GM23338 (cell line): Measurements from ENCODE around the gene TEX13B. TPM values are rescaled to one million over a fixed set of nuclear protein-coding genes. Genes with fewer than 3 reads are reported as not detected.

Source experiments
- polyA plus RNA-seq: library from polyadenylated mRNA; unstranded; fragments of >200 nt; fragmentation: Nextera tagmentation; extraction: Ambion mirVana; gene quantifications from 2 replicates; pipeline ENCODE4 v1.2.1, GENCODE V29; 2016
- total RNA-seq: library from RNA; depleted of rRNA; stranded (reverse); fragments of >200 nt; shearing (Covaris generic); gene quantifications from 2 replicates; pipeline ENCODE4 v1.2.3, GENCODE V29; 2014; rRNA removed

TEX13B gene
- total and polyA plus RNA-seq, 2 experiments from 2014 or later = 0.16 TPM; not detected in 1

Other genes starting within 250 kb of the TEX13B start
- 10.9 and 20.0 TPM in 2 replicates for gene TSC22D3, start 206.6 kb downstream of the TEX13B start, total RNA-seq
- gene TSC22D3, start 206.6 kb downstream of the TEX13B start, polyA plus RNA-seq = 10.2 and 12.6 TPM in 2 replicates
- gene NCBP2L, start 204.6 kb downstream of the TEX13B start, total RNA-seq = not detected in 2 replicates
- gene NCBP2L, start 204.6 kb downstream of the TEX13B start, polyA plus RNA-seq = not detected in 2 replicates
- 2.1 and 3.0 TPM in 2 replicates for gene MID2, start 156.5 kb downstream of the TEX13B start, total RNA-seq
- gene MID2, start 156.5 kb downstream of the TEX13B start, polyA plus RNA-seq = 0.31 and 0.84 TPM in 2 replicates
- gene VSIG1, start 62.7 kb upstream of the TEX13B start, total RNA-seq = 1.2 and 1.7 TPM in 2 replicates
- 1.0 and 1.2 TPM in 2 replicates for gene VSIG1, start 62.7 kb upstream of the TEX13B start, polyA plus RNA-seq
- gene PSMD10, start 109.2 kb upstream of the TEX13B start, total RNA-seq = 53.0 and 71.1 TPM in 2 replicates
- 52.8 and 61.2 TPM in 2 replicates for gene PSMD10, start 109.2 kb upstream of the TEX13B start, polyA plus RNA-seq
- 1.1 and 2.8 TPM in 2 replicates for gene ATG4A, start 109.4 kb upstream of the TEX13B start, total RNA-seq
- 1.2 and 2.1 TPM in 2 replicates for gene ATG4A, start 109.4 kb upstream of the TEX13B start, polyA plus RNA-seq